Measurements from ENCODE around the gene BCKDHB. TPM values are rescaled to one million over a fixed set of nuclear protein-coding genes. Genes with fewer than 3 reads are reported as not detected.

Gene BCKDHB
- total and polyA plus RNA-seq, 2 donors (not counting 1 experiment from before 2014, with no cell fraction given), result 9.6 to 20.1 TPM

DNA sequence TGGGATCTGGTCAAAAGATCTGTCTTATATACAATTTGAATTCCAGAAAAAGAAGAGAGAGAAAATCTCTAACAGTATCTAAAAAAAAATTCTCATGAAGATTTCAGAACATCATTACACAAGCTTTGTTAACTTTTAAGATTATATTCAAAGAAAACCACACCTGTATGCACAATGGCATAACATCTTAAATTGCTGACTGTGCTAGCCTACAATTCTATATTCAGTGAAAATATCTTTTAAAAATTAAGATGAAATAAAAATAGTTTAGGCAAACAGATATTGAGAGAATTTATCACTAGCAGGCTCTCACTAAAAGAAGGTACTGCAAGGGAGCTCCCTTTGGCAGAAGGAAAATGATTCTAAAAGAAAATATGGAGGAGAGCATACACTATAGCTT, 100.3 kb downstream of the BCKDHB start:
- no peaks in the 10 kb centered on the region for H3K27me3 Mint-ChIP-seq
- no peak overlapping the region for H3K27ac Mint-ChIP-seq
- ChIA-PET POLR2A (no interaction called here), CTCF (no interaction called here)
- Histone ChIP-seq H2AFZ (ENCODE audit: insufficient read depth, low read depth, low read length, poor library complexity, severe bottlenecking) (no peak overlapping the region), H3K27ac (ENCODE audit: low read length in 2 of 2) (no peak overlapping the region), H3K9ac (ENCODE audit: low read length) (no peak overlapping the region), H3K9me3 (ENCODE audit: control extremely low read depth in 1 of 3, control insufficient read depth in 2 of 3, insufficient read depth in 1 of 3, low read length in 2 of 3) (peaks cover 0 to 1% (median 0%) of the 10 kb centered on the region in 3 donors), H4K20me1 (ENCODE audit: control insufficient read depth, insufficient read depth, low read length, poor library complexity, severe bottlenecking) (no peaks in the 10 kb centered on the region), H3K4me1 (ENCODE audit: control insufficient read depth in 2 of 2, insufficient read depth in 2 of 2, low read length in 2 of 2) (no peaks in the 10 kb centered on the region), H3K4me3 (ENCODE audit: control extremely low read depth in 1 of 5, extremely low read depth in 1 of 5, insufficient read depth in 1 of 5, low read depth in 2 of 5, low read length in 4 of 5) (no peak overlapping the region), H3K36me3 (replicated peaks in 1 of 2; ENCODE audit: control extremely low read depth in 1 of 2, control insufficient read depth in 1 of 2, extremely low read depth in 1 of 2, insufficient read depth in 2 of 2, low read length in 1 of 2) (peaks cover 0 to 3% of the 10 kb centered on the region in 2 experiments), H3K79me2 (ENCODE audit: control insufficient read depth, insufficient read depth, low read length) (no peaks in the 10 kb centered on the region), H3K27me3 (replicated peaks in 1 of 4; ENCODE audit: control extremely low read depth in 1 of 4, control insufficient read depth in 3 of 4, insufficient read depth in 4 of 4, low read length in 3 of 4) (no peaks in the 10 kb centered on the region), H3K4me2 (replicated peaks; ENCODE audit: low read depth, low read length, poor library complexity, severe bottlenecking) (no peak overlapping the region)
- DNase-seq (no peak), ATAC-seq (ENCODE audit: low read depth) (no peak)
- TF ChIP-seq EZH2 (IDR thresholded peaks at IDR 0.05; ENCODE audit: borderline replicate concordance, insufficient read depth, low read depth, low read length, poor library complexity, severe bottlenecking), result no peak
- TF ChIP-seq, protein P1, sequence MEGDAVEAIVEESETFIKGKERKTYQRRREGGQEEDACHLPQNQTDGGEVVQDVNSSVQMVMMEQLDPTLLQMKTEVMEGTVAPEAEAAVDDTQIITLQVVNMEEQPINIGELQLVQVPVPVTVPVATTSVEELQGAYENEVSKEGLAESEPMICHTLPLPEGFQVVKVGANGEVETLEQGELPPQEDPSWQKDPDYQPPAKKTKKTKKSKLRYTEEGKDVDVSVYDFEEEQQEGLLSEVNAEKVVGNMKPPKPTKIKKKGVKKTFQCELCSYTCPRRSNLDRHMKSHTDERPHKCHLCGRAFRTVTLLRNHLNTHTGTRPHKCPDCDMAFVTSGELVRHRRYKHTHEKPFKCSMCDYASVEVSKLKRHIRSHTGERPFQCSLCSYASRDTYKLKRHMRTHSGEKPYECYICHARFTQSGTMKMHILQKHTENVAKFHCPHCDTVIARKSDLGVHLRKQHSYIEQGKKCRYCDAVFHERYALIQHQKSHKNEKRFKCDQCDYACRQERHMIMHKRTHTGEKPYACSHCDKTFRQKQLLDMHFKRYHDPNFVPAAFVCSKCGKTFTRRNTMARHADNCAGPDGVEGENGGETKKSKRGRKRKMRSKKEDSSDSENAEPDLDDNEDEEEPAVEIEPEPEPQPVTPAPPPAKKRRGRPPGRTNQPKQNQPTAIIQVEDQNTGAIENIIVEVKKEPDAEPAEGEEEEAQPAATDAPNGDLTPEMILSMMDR (IDR thresholded peaks at IDR 0.05), result no peak
- H3K9me3 Mint-ChIP-seq (ENCODE audit: insufficient read depth), result no peaks in the 10 kb centered on the region
- H3K4me3 Mint-ChIP-seq, result no peak overlapping the region
- peaks cover 2% of the 10 kb centered on the region for H3K4me1 Mint-ChIP-seq
- intact Hi-C loops (cut with micrococcal nuclease), result no loop called here

DNA sequence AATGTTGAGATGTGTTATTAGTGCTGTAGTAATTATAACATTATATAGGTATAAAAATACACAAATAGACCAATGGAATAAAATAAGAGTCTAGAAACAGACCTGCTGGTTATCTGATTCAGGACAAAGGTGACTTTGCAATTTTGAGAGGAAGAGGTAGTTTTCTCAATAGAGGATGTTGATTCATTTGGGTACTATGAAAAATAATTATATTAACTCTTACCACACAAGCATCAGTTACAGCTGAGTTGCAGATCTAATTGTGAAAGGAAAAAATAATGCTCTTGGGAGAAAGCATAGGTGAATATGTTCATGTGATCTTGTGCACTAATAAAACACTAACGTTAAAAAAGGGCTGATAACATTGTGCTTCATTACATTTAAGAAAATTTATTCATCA, 103.0 kb downstream of the BCKDHB start:
- Histone ChIP-seq H3K9ac (ENCODE audit: low read length) (no peak overlapping the region), H3K9me3 (ENCODE audit: control extremely low read depth in 1 of 3, control insufficient read depth in 2 of 3, insufficient read depth in 1 of 3, low read length in 2 of 3) (peaks cover 0 to 1% (median 0%) of the 10 kb centered on the region in 3 donors), H3K4me2 (replicated peaks; ENCODE audit: low read depth, low read length, poor library complexity, severe bottlenecking) (no peak overlapping the region), H2AFZ (ENCODE audit: insufficient read depth, low read depth, low read length, poor library complexity, severe bottlenecking) (no peak overlapping the region), H3K4me1 (ENCODE audit: control insufficient read depth in 2 of 2, insufficient read depth in 2 of 2, low read length in 2 of 2) (no peaks in the 10 kb centered on the region), H3K36me3 (replicated peaks in 1 of 2; ENCODE audit: control extremely low read depth in 1 of 2, control insufficient read depth in 1 of 2, extremely low read depth in 1 of 2, insufficient read depth in 2 of 2, low read length in 1 of 2) (peaks cover 0 to 3% of the 10 kb centered on the region in 2 experiments), H3K79me2 (ENCODE audit: control insufficient read depth, insufficient read depth, low read length) (no peaks in the 10 kb centered on the region), H4K20me1 (ENCODE audit: control insufficient read depth, insufficient read depth, low read length, poor library complexity, severe bottlenecking) (no peaks in the 10 kb centered on the region), H3K27ac (ENCODE audit: low read length in 2 of 2) (no peak overlapping the region), H3K4me3 (ENCODE audit: control extremely low read depth in 1 of 5, extremely low read depth in 1 of 5, insufficient read depth in 1 of 5, low read depth in 2 of 5, low read length in 4 of 5) (no peak overlapping the region), H3K27me3 (replicated peaks in 1 of 4; ENCODE audit: control extremely low read depth in 1 of 4, control insufficient read depth in 3 of 4, insufficient read depth in 4 of 4, low read length in 3 of 4) (no peaks in the 10 kb centered on the region)
- no peak for TF ChIP-seq EZH2 (IDR thresholded peaks at IDR 0.05; ENCODE audit: borderline replicate concordance, insufficient read depth, low read depth, low read length, poor library complexity, severe bottlenecking)
- TF ChIP-seq, protein P1 (IDR thresholded peaks at IDR 0.05), result no peak
- intact Hi-C loops (cut with micrococcal nuclease), result no loop called here
- CTCF ChIA-PET, result no interaction called here
- DNase-seq, result no peak
- Mint-ChIP-seq H3K4me3 (no peak overlapping the region), H3K9me3 (ENCODE audit: insufficient read depth) (no peaks in the 10 kb centered on the region), H3K27me3 (no peaks in the 10 kb centered on the region), H3K4me1 (no peaks in the 10 kb centered on the region), H3K27ac (no peak overlapping the region)
- no CpG with 5 or more reads among the region's 1 CpG for WGBS (ENCODE audit: insufficient coverage)
- ATAC-seq (ENCODE audit: low read depth), result no peak
- POLR2A ChIA-PET, result no interaction called here

All from B cell (primary cell).